HUDEP-2 (cell line): ENCODE results near the gene ACAD8.

Source experiments
- DNase-seq, 76 experiments: peaks; one replicate each; lab custom pipeline; 2025; ENCODE audit not compliant: unreplicated experiment in 76 of 76; lab: John Stamatoyannopoulos, UW

Gene ACAD8

DNA sequence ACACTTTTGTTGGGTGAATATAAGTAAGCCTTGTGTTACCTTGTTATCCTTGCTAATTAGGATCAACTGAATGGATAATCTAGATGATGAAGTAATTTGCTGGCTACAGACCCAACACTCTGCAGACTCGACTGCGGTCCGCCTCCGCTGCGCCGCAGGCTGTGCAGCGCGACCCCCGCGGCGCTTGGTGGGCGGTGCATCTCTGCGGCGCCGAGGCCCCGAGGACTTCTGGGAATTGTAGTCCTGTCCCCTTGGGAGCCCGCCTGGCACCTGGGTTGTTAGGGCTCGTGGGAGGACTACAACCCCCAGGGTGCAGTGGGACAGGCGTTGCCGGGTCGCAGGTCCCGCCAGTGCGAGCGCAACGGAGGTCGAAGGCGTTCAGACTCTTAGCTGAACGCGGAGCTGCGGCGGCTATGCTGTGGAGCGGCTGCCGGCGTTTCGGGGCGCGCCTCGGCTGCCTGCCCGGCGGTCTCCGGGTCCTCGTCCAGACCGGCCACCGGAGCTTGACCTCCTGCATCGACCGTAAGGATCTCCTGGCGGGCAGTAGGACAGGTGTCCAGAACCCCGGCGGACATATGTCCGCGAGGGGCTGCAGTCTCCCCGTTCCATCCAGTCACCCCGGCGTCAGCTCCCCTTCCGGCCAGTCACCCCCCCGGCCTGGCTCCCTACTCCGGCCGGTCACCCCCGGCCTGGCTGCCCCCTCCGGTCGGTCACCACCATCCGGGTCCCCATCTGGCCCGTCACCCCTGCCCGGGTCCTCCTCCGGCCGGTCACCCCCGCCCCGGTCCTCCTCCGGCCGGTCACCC, at the start of gene ACAD8, which contains the start of gene THYN1:
Gene ACAD8 (plus strand): TSS at position 381 of the 806 bp plus-strand sequence. CDS start 33 bp downstream, at position 414.
Gene THYN1 (minus strand): TSS at position 165 of the 806 bp plus-strand sequence. CDS start 470 bp downstream, outside the sequence.
- peak in 75 of 76 experiments; percentile 28 to 96 (median 91) for DNase-seq

DNA sequence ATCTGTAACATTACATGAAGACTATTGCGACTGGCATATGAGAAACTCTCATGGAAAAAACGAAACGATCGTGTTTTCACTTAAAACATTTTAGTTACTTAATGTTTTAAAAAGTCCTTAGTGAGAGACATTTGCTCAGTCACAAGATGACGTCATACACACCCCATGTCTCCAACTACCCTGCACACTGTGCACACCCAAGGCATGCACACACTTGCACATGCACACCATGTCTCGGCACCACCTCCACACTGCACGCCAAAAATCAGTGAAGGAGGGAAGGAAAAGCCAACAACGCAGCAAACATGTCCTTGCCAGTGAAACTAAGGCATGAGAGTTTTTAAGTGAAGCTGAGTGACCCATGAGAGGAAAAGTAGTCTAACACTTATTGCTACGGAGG, 47.6 kb upstream of the ACAD8 start:
- no peak for DNase-seq

DNA sequence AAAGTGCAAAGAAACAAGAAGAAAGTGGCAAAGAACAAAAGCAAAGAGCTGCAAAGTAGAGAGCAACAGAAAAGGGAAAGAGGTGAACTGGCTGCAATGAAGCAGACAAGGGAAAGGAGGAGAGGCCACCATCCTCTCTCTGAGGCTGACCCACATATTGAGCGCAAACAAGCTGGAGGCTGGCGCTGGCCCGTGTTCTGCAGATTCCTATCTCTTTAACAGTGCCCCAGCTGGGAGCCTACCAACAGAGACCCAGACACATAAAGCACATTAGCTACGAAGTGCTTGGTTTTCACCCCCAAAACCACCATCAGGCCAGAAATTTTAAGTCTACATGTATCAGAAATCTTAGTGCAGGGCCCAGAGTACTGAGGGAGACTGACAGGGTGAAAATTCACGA, 47.2 kb upstream of the ACAD8 start:
- no peak for DNase-seq

DNA sequence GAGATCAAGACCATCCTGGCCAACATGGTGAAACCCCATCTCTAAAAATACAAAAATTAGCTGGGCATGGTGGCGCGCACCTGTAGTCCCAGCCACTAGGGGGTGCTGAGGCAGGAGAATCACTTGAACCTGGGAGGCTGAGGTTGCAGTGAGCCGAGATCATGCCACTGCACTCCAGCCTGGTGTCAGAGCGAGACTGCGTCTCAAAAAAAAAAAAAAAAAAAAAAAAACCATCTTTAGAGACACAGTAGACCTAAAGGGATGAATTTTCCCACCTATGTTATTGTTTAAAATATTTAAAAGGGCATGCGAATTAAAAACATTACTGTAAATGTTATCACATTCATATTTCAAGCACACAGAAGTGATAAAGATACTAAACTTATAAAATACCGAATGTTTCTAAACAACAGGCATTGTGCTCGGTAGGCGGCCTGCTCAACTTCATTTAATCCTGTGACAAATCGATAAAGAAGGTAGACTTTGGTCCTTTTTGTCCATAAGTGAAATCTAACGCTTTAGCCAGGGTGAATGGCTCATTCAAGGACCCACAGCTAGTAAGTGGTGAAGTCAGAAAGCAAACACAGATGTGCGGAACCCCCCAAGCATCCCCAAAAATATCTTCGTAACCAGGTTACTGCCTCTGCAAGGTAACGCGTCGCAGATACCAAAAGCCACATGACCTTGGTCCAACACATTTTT, 45.7 kb upstream of the ACAD8 start:
- peak in 50 of 76 experiments; percentile 5 to 57 (median 34) for DNase-seq

DNA sequence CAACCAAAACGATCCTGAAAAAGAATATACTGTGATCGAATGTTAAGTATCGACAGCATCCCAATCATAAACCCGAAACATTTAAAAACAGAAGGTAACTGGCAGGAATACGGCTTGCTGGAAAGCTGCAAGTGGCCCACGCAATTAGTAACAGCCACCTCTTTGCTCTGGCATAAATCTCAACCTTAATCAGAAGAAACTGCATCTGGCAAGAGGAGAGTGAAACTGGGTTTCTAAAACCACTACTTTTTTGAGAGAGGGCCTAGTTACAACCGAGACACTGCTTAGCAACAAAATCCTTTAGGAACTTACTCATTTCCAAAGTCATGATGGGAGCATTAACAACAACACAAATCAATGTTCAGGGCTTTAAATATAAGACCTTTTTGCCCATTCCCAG, 37.5 kb upstream of the ACAD8 start:
- no peak for DNase-seq

DNA sequence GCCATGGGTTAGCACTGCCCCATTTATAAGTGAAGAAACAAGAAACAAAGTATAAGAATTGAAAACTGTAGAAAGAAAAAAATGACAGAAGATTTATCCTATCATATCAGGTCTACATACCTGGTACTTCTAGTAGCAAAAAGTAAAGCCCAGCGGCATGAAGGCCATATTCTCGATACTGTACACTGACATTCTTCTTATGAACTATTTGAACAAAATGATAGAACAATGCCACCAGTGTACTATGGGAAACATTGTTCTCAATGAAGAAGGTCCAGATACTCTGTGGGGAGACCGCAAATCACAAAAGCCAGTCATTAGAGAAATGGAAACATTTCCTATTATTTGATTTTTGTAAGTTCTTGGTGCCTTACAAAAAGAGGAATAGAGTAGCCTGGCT, 36.6 kb upstream of the ACAD8 start:
- no peak for DNase-seq

DNA sequence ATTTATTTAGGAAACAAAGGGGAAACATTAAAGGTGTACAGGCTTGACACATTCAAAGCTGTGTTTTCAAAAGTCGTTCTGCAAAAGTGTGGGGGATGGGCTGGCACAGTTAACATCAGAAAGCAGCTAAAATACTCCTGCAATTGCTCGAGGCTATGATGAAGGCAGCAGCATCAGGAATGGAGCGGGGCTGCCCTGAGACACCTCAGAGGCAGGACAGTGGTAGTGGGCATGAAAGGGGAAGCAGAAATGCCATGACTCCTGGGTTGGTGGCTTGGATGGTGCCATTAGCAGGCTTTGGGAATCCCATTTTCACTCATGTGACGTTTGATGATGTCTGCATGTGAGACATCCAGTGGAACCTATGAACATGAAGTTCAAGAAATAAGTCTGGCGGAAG, 30.2 kb upstream of the ACAD8 start:
- peak in 5 of 76 experiments; percentile 3 to 16 (median 6) for DNase-seq

DNA sequence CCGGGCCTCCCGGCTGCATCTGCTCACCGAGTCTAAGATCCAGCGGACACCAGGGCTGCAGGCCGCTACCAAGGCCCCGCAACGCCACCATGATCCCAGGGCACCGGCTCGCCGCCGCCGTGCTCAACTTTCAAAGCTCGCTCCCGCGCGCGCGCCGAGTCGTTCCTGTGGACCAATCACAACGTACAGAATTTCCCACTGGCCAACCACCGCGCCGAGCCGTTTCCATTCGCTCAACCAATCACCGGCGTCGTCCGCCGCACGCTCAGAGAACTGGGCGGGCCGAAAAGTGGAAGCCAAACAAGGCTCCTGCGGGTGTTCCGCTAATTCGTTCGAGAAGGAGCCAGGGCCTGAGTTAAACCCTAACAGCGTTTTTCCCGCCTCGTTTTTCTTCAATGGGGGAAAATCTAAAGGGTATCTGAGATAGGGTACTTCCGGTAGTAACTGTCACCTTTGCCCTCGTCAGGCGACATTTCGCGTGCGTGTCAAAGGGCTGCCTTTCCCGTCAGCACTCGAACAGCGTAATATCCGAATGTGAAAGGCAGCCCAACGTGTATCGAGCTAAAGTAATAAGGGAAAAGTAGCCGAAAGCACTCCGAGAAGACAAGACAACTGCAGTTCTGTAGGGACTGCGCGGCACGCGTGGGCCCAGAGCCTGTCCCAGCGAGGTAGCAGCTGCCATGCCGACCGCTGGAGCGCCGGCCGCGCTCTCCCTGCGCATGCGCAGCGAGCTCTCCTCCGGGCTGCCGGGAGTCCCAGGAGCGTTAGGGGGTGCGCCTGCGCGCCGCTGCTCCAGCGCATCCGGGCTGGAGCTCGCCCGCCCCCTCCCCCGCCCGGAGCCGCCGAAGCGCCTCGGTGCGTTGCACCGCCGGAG, 29.3 kb upstream of the ACAD8 start, which contains the start of the genes NCAPD3 and VPS26B:
Gene NCAPD3 (minus strand): TSS at position 132 of the 874 bp plus-strand sequence. CDS start 41 bp downstream, at position 91.
Gene VPS26B (plus strand): TSS at position 836 of the 874 bp plus-strand sequence. CDS start 452 bp downstream, outside the sequence.
- DNase-seq = peak in 75 of 76 experiments; percentile 16 to 97 (median 91)

DNA sequence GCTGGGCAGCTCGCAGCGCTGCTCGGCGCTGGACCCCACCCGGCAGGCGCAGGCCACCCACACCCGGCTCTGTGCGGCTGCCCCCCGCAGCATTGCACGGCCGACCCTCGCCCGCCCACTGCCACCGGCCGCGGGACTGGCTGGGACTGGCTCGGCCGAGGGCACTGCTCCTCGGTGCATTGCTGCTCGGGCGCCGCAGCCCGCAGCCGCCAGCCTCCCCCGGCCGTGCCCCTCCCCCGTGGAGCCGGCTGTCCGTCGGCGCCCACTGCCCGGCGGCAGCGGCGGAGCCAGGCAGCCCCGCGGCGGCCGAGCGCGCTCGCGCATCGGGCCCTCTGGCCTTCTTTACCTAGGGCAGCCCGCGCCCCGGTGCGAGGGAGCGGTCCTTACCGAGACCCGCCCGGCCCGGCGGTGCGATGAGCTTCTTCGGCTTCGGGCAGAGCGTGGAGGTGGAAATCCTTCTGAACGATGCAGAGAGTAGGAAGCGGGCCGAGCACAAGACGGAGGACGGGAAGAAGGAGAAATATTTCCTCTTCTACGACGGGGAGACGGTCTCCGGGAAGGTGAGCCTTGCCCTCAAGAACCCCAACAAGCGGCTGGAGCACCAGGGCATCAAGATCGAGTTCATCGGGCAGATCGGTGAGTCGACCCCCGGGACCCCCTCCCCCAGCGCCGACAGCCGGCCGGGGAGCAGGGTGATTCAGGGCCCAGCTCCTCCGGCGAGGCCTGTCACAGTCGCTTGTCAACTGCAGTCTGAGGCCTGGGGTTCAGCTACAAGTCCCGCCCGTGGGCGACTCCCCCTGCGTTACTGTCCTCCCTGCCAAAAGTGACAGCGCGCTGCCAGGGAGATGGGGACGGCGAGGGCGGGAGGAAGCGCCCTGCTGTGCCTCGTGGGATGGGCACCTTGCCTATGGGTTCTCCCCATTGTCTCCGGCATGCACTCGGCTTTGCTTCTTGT, 28.4 kb upstream of the ACAD8 start:
- peak in 75 of 76 experiments; percentile 14 to 90 (median 77) for DNase-seq

DNA sequence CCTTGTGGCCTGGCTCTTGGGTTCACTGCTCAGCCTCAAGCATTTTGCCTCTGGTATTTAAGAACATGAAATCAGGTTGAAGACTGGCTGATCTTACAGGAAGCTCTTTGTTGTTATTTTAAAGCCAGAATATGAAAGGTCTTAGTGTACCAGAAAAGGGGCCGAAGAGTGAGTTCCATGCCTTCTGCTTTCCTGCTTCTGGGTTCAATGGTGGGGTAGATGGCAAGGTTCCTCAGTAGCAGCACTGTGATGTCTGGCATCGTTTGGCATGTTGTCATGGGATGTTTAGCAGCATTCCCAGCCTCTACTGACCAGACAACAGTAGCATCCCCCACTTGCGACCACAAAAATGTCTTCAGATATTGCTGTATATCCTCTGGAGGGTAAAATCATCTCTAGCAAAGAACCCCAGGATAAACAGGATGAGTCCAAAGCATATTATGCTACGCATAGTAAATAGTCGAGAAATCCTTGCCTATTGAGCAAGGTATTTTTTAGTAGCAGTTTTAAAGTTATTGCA, 26.5 kb upstream of the ACAD8 start:
- no peak for DNase-seq

DNA sequence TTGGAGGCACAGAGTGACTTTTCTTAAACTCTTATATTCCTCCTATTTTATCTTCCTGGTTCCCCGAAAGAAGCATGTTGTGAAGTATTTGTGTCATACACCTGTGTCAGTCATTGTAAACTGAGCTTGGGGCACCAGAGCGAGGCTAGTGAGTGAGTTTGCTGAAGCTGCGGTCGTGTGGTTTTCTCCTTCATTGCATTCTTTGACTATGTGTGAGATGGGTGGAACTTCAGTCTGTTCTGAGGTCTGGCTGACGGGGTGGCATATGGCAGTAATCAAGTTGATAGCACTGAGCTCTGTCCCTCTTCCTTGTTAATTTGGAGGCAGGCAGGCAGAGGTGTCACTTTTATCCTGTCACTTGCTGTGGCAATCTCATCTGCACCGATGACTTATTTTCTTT, 24.7 kb upstream of the ACAD8 start:
- DNase-seq = no peak

DNA sequence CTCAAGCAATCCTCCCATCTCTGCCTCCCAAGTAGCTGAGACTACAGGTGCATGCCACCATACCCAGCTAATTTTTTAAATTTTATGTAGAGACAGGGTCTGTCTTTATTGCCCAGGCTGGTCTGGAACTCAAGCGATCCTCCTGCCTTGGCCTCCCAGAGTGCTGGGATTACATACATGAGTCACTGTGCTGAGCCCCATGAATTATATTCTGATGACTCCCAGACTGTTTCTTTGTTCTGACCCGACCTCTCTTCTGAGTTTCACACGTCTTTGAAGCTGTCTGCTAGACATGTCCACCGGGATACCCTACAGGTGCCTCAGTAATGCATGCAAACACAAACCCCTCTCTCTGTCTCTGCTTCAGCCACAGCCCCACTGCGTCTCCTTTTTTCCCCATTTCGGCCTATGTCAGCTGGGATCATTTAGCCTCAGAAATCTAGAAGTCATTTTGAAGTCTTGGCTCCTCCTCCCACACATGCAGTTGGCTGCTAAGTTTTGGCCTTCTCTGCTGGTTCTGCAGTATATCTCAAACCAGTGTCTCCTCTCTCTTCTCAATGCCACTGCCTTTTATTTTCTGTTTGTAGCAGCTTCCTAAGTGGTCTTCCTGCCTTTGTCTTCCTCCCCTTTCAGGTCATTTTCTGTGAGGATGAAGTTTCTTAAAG, 24.1 kb upstream of the ACAD8 start:
- DNase-seq = no peak

DNA sequence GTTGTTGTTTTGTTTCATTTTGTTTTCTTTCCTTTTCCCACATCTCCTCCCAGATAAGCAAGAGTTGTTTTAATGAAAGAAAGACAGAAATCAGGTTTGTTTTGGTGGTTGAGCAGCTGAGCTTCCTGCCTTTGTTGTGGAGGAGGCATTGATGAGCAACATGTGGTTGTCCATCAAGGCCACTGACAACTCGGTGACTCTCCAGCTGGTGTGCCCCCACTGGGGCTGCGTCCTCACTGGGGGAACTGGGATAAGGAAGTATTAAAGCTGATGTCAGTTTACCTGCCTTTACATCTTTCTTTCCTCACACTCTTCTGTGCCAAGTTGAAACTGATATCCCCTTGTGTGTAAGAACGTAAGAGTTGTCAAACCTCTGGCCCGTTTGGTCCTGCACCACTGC, 23.0 kb upstream of the ACAD8 start:
- DNase-seq = no peak

DNA sequence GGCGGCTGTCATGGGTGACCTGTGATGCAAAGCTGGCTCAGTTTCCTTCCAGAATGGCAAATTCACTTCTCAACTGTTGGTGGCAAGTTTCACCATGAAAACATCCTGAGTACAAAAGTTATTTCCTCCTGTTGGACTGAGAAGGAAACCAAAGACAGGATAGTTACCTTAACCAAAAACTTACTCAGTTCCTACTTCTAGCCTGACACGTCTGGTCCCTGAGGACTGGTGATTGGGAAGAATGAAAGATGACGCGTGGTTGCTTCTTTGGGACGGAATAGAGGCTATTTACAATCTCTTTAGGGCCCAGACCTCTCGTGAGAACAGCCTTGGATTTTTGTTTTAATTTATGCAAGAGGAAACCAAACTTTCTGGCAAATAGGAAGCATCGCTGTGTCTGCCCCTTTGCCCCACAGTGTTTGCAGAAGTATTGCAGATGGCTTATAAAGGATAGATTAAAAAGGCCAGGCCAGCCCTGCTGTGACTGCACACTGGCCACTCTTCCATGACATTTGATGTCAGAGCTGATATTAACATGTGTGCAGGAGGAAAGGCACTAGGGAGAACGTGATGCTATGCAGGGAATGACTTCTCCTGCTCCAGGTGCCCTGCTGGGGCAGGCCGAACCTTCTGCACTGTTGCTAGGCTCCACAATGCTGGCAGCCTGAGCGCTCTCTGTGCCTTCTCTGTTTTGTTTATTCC, 21.3 kb upstream of the ACAD8 start:
- DNase-seq = no peak

DNA sequence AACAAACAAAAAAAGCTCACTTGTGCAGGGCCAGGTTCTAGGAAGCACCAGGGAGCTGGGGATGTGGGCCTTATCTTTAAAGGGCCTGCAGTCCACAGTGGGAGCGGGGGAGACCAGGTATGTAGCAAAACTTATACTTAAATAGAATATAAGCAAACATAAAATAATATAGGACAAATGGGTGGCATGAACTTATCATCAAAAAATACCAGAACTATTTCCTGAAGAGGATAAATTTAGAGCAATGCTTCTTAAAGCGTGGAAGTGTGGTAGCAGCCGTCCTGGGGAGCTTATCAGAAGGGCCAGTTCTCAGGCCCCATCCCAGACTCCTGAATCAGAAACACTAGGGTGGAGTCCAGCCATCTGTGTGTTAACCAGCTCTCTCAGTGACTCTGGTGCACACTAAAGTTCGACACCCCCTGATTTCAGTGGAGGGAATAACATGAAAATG, 19.6 kb upstream of the ACAD8 start:
- peak in 42 of 76 experiments; percentile 1 to 58 (median 29) for DNase-seq

DNA sequence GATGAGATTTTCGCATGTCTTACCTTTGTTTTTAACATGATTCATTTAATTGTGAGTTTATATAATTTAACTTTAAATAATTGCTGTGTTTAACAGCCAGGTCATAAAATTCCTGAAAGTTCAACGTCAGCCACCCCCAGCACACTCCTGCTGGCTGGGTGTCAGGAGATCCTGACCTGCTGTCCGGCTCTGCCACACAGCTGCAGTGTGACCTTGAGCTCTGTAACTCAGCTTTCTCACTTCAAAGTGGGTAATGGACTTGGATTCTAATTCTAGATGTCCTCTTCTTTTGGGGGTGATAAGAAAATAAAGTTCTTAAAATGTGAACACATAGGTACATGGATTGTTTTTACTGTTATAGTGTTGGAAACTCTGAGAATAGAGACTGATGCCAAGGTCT, 18.0 kb upstream of the ACAD8 start:
- no peak for DNase-seq

DNA sequence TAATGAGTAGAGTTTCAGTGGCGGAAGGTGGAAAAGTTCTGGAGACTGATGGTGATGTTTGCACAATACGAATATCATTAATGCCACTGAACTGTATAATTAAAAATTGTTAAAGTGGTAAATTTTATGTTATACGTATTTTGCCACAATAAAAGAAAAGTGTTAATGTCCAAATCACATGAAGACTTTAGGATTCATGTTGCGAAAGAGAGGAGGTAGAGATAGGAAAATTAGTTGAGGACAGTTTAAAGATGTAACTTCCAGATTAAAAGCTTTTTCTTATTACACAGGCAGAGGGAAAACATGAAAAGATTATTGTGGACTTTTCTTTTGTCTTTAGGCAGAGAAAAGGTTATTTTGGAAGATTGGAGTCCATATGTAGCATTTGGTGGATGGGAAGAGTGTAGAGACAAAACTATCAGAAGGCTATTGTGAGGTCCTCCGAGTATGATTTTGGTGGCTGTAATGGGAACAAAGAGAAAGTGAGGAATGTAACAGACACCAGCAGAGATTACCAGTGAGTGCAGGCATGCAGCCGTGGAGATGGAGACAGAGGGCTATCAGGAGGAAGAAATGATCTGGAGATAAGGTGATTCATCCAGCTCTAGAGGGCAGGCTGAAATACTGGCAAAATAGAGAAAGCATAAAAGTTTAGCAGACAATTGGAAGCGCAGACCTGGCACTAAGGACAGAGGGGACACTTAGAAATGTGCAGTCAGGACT, 16.4 kb upstream of the ACAD8 start:
- peak in 1 of 76 experiments; percentile 18 for DNase-seq
